ENCODE measurements around the gene TTC3.
"Not testable (repeated sequence)": the region's sequence is repeated elsewhere in the genome, so short reads cannot be mapped to it uniquely, and the experiment has no call there.

The TTC3 gene

GRCh38 chr21:37220433-37220980 lies 147.5 kb downstream of the TTC3 start:
- H3K27ac ChIP-seq (ENCODE audit: low read length) = peak overlapping the region; percentile 93
- peak overlapping the region; percentile 96 for H3K4me2 ChIP-seq (ENCODE audit: insufficient read depth, low read length)
- H3K4me3 ChIP-seq (ENCODE audit: low read depth in 1 of 2, low read length in 2 of 2) = peak overlapping the region; percentile 53 to 81
- ATAC-seq (ENCODE audit: insufficient read depth, low read depth) = peak; percentile 25
- H3K27me3 ChIP-seq (ENCODE audit: insufficient read depth, low read length, poor library complexity) = no peaks in the 10 kb centered on the region
- peaks cover 23% of the 10 kb centered on the region for H3K36me3 ChIP-seq (ENCODE audit: insufficient read depth, low read length)
- H3K9me3 ChIP-seq (ENCODE audit: insufficient read depth, low read length, severe bottlenecking) = no peaks in the 10 kb centered on the region
- H4K20me1 ChIP-seq (ENCODE audit: insufficient read depth, low read length) = peaks cover 6% of the 10 kb centered on the region; the same call in 1 of the 2 replicates
- TF ChIP-seq EZH2 (IDR thresholded peaks at IDR 0.05; ENCODE audit: borderline replicate concordance, low read depth, low read length, severe bottlenecking) = no peak
- TF ChIP-seq CTCF (IDR thresholded peaks at IDR 0.05; ENCODE audit: borderline replicate concordance, extremely low read depth, low read length, poor library complexity, severe bottlenecking) = peak; percentile 50
- H3K79me2 ChIP-seq (ENCODE audit: insufficient read depth, low read length) = peaks cover 34% of the 10 kb centered on the region
- H3K9ac ChIP-seq (ENCODE audit: low read depth, low read length) = peak overlapping the region; percentile 74
- H3K4me1 ChIP-seq (ENCODE audit: insufficient read depth, low read length) = peaks cover 50% of the 10 kb centered on the region
- H2AFZ ChIP-seq (ENCODE audit: low read depth, low read length) = peak overlapping the region; percentile 93
- peak; percentile 54 for DNase-seq

GRCh38 chr21:37220981-37221664 lies 148.1 kb downstream of the TTC3 start:
- DNase-seq (peak; percentile 98), ATAC-seq (ENCODE audit: insufficient read depth, low read depth) (peak; percentile 82)
- H3K27ac ChIP-seq (ENCODE audit: low read length) = peak overlapping the region; percentile 93
- peaks cover 56% of the 10 kb centered on the region for H3K4me1 ChIP-seq (ENCODE audit: insufficient read depth, low read length)
- no peaks in the 10 kb centered on the region for H3K9me3 ChIP-seq (ENCODE audit: insufficient read depth, low read length, severe bottlenecking)
- H3K9ac ChIP-seq (ENCODE audit: low read depth, low read length) = peak overlapping the region; percentile 74
- peaks cover 26% of the 10 kb centered on the region for H3K36me3 ChIP-seq (ENCODE audit: insufficient read depth, low read length)
- H2AFZ ChIP-seq (ENCODE audit: low read depth, low read length) = peak overlapping the region; percentile 93
- peak overlapping the region; percentile 53 to 81 for H3K4me3 ChIP-seq (ENCODE audit: low read depth in 1 of 2, low read length in 2 of 2)
- H3K79me2 ChIP-seq (ENCODE audit: insufficient read depth, low read length) = peaks cover 38% of the 10 kb centered on the region
- peaks cover 11% of the 10 kb centered on the region for H4K20me1 ChIP-seq (ENCODE audit: insufficient read depth, low read length)
- H3K4me2 ChIP-seq (ENCODE audit: insufficient read depth, low read length) = peak overlapping the region; percentile 96
- H3K27me3 ChIP-seq (ENCODE audit: insufficient read depth, low read length, poor library complexity) = no peaks in the 10 kb centered on the region
- TF ChIP-seq EZH2 (IDR thresholded peaks at IDR 0.05; ENCODE audit: borderline replicate concordance, low read depth, low read length, severe bottlenecking) = no peak
- peak; percentile 92 for TF ChIP-seq CTCF (IDR thresholded peaks at IDR 0.05; ENCODE audit: borderline replicate concordance, extremely low read depth, low read length, poor library complexity, severe bottlenecking)

- not testable (repeated sequence) for H2AFZ ChIP-seq (ENCODE audit: low read depth, low read length); ATAC-seq (ENCODE audit: insufficient read depth, low read depth)
Measured at GRCh38 chr21:37222248-37222647, 149.2 kb downstream of the TTC3 start.

GRCh38 chr21:37223804-37224345 lies 150.8 kb downstream of the TTC3 start:
- ATAC-seq (ENCODE audit: insufficient read depth, low read depth) = no peak
- H3K4me1 ChIP-seq (ENCODE audit: insufficient read depth, low read length) = peaks cover 67% of the 10 kb centered on the region
- H3K27ac ChIP-seq (ENCODE audit: low read length) = peak overlapping the region; percentile 87
- peaks cover 66% of the 10 kb centered on the region for H3K79me2 ChIP-seq (ENCODE audit: insufficient read depth, low read length)
- peaks cover 54% of the 10 kb centered on the region for H3K36me3 ChIP-seq (ENCODE audit: insufficient read depth, low read length)
- no peak overlapping the region for H3K4me3 ChIP-seq (ENCODE audit: low read depth in 1 of 2, low read length in 2 of 2)
- no peaks in the 10 kb centered on the region for H3K27me3 ChIP-seq (ENCODE audit: insufficient read depth, low read length, poor library complexity)
- H3K4me2 ChIP-seq (ENCODE audit: insufficient read depth, low read length) = peak overlapping the region; percentile 63
- DNase-seq = no peak
- 0 out of 2 replicates have a peak overlapping the region, but pooled peaks have one; percentile 0 for H3K9ac ChIP-seq (ENCODE audit: low read depth, low read length)
- H3K9me3 ChIP-seq (ENCODE audit: insufficient read depth, low read length, severe bottlenecking) = no peaks in the 10 kb centered on the region
- peaks cover 26% of the 10 kb centered on the region for H4K20me1 ChIP-seq (ENCODE audit: insufficient read depth, low read length)
- H2AFZ ChIP-seq (ENCODE audit: low read depth, low read length) = no peak overlapping the region
- TF ChIP-seq CTCF (IDR thresholded peaks at IDR 0.05; ENCODE audit: borderline replicate concordance, extremely low read depth, low read length, poor library complexity, severe bottlenecking) (no peak), EZH2 (IDR thresholded peaks at IDR 0.05; ENCODE audit: borderline replicate concordance, low read depth, low read length, severe bottlenecking) (no peak)

More at GRCh38 chr21:37222248-37222647, 149.2 kb downstream of the TTC3 start:
- H3K27ac ChIP-seq (ENCODE audit: low read length); DNase-seq; H3K27me3 ChIP-seq (ENCODE audit: insufficient read depth, low read length, poor library complexity); H3K9ac ChIP-seq (ENCODE audit: low read depth, low read length); H3K9me3 ChIP-seq (ENCODE audit: insufficient read depth, low read length, severe bottlenecking); H3K4me3 ChIP-seq (ENCODE audit: low read depth in 1 of 2, low read length in 2 of 2): not testable (repeated sequence)
- Histone ChIP-seq H3K4me2 (ENCODE audit: insufficient read depth, low read length) (peak overlapping the region; percentile 28; the same call in 1 of the 2 replicates), H3K36me3 (ENCODE audit: insufficient read depth, low read length) (peaks cover 37% of the 10 kb centered on the region), H4K20me1 (ENCODE audit: insufficient read depth, low read length) (peaks cover 21% of the 10 kb centered on the region), H3K79me2 (ENCODE audit: insufficient read depth, low read length) (peaks cover 50% of the 10 kb centered on the region), H3K4me1 (ENCODE audit: insufficient read depth, low read length) (peaks cover 67% of the 10 kb centered on the region)

All from DND-41 (cell line).